Mucosa of rectum (tissue), 2 donors: ENCODE measurements around the gene STMN3.
"Not testable (repeated sequence)": the region's sequence is repeated elsewhere in the genome, so short reads cannot be mapped to it uniquely, and the experiment has no call there.

Experiments used
- H3K27ac ChIP-seq, 2 donors: one replicate each; pipeline ENCODE4 v1.7.0; 2013; ENCODE audit warnings: inconsistent platforms in 2 of 2, low read depth in 2 of 2, low read length in 2 of 2
- H3K27me3 ChIP-seq, 2 donors: one replicate each; pipeline ENCODE4 v1.7.0; 2013; ENCODE audit warnings: low read length in 2 of 2; ENCODE audit not compliant: control insufficient read depth in 2 of 2, insufficient read depth in 2 of 2
- H3K36me3 ChIP-seq, 2 donors: one replicate each; pipeline ENCODE4 v1.7.0; 2013; ENCODE audit warnings: low read length in 2 of 2; ENCODE audit not compliant: control insufficient read depth in 2 of 2, insufficient read depth in 2 of 2
- H3K4me1 ChIP-seq, 2 donors: one replicate each; pipeline ENCODE4 v1.7.0; 2013; ENCODE audit warnings: low read length in 2 of 2, mild to moderate bottlenecking in 1 of 2; ENCODE audit not compliant: control insufficient read depth in 2 of 2, insufficient read depth in 2 of 2
- H3K4me3 ChIP-seq, 2 donors: one replicate each; pipeline ENCODE4 v1.7.0; 2013; ENCODE audit warnings: low read length in 2 of 2
- H3K9ac ChIP-seq, 2 donors: one replicate each; pipeline ENCODE4 v1.7.0; 2013; ENCODE audit warnings: low read length in 2 of 2, low read depth in 1 of 2, mild to moderate bottlenecking in 1 of 2
- H3K9me3 ChIP-seq, 2 donors: one replicate each; pipeline ENCODE4 v1.7.0; 2013; ENCODE audit warnings: low read length in 2 of 2; ENCODE audit not compliant: control insufficient read depth in 2 of 2
- donor health status: healthy.
- donor health status: Normal muscosa, but diverticular disease.

STMN3 gene

GRCh38 chr20:63613863-63614594, 39.2 kb downstream of the STMN3 start:
- H3K9me3 ChIP-seq, H3K27ac ChIP-seq, H3K27me3 ChIP-seq, H3K4me3 ChIP-seq, H3K4me1 ChIP-seq, H3K9ac ChIP-seq: not testable (repeated sequence)
- H3K36me3 ChIP-seq = peaks cover 16 to 21% of the 10 kb centered on the region in 2 donors

- Histone ChIP-seq H3K9me3 (no peaks in the 10 kb centered on the region), H3K9ac (no peak overlapping the region), H3K27ac (no peak overlapping the region), H3K27me3 (no peaks in the 10 kb centered on the region), H3K4me3 (no peak overlapping the region), H3K36me3 (peaks cover 4 to 9% of the 10 kb centered on the region in 2 donors), H3K4me1 (no peaks in the 10 kb centered on the region)
Measured at GRCh38 chr20:63612276-63612931, 40.8 kb downstream of the STMN3 start.

GRCh38 chr20:63611646-63612045, 41.6 kb downstream of the STMN3 start:
- Histone ChIP-seq H3K36me3 (peaks cover 0 to 4% of the 10 kb centered on the region in 2 donors), H3K9me3 (no peaks in the 10 kb centered on the region), H3K27ac (no peak overlapping the region), H3K4me3 (no peak overlapping the region), H3K27me3 (no peaks in the 10 kb centered on the region), H3K4me1 (no peaks in the 10 kb centered on the region), H3K9ac (no peak overlapping the region)

- no peak overlapping the region for H3K9ac ChIP-seq
- no peaks in the 10 kb centered on the region for H3K27me3 ChIP-seq
- H3K27ac ChIP-seq = no peak overlapping the region
- H3K36me3 ChIP-seq = no peaks in the 10 kb centered on the region
- H3K4me1 ChIP-seq = no peaks in the 10 kb centered on the region
- H3K9me3 ChIP-seq = no peaks in the 10 kb centered on the region
- H3K4me3 ChIP-seq = no peak overlapping the region
Measured at GRCh38 chr20:63610581-63611435, 42.4 kb downstream of the STMN3 start.

DNA sequence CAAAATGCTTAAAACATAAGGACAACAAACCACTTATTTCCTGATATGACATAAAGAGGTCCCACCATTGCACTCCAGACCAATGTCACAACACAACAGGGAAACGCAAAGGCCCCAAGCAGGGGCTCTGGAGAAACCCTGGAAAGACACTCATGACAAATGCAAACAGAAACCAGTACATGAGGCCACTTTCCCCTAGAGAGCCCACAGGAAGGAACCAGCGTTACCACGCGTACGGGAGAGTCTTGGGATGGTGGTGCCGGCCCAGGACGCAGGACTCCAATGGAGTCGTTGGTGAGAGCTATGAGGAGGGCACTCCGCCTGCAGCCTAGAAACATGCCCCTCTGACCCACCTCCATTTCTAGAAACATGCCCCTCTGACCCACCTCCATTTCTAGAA, 46.5 kb downstream of the STMN3 start:
- H3K9me3 ChIP-seq = no peaks in the 10 kb centered on the region
- H3K27me3 ChIP-seq = no peaks in the 10 kb centered on the region
- H3K4me1 ChIP-seq = no peaks in the 10 kb centered on the region

GRCh38 chr20:63602321-63602720, 50.9 kb downstream of the STMN3 start:
- Histone ChIP-seq H3K9me3 (no peaks in the 10 kb centered on the region), H3K4me3 (no peak overlapping the region), H3K4me1 (no peaks in the 10 kb centered on the region), H3K36me3 (peaks cover 32 to 37% of the 10 kb centered on the region in 2 donors), H3K27me3 (no peaks in the 10 kb centered on the region), H3K9ac (no peak overlapping the region), H3K27ac (no peak overlapping the region)

More for the DNA sequence above, 46.5 kb downstream of the STMN3 start:
- H3K27ac ChIP-seq = no peak overlapping the region
- H3K9ac ChIP-seq = no peak overlapping the region
- no peak overlapping the region for H3K4me3 ChIP-seq
- H3K36me3 ChIP-seq = peaks cover 12 to 14% of the 10 kb centered on the region in 2 donors

DNA sequence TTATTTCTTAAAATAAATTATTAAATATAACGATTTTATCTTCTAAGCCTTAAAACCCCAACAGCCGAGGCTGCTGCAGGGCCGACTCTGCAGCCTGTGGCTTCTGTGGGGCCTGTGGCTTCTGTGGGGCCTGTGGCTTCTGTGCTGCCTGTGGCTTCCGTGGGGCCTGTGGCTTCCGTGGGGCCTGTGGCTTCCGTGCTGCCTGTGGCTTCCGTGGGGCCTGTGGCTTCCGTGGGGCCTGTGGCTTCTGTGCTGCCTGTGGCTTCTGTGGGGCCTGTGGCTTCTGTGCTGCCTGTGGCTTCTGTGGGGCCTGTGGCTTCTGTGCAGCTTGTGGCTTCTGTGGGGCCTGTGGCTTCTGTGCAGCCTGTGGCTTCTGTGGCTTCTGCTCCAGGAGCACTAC, 51.5 kb downstream of the STMN3 start:
- H3K36me3 ChIP-seq = peaks cover 32 to 42% of the 10 kb centered on the region in 2 donors
- H3K9ac ChIP-seq, H3K4me3 ChIP-seq, H3K27me3 ChIP-seq, H3K27ac ChIP-seq, H3K9me3 ChIP-seq, H3K4me1 ChIP-seq: not testable (repeated sequence)

DNA sequence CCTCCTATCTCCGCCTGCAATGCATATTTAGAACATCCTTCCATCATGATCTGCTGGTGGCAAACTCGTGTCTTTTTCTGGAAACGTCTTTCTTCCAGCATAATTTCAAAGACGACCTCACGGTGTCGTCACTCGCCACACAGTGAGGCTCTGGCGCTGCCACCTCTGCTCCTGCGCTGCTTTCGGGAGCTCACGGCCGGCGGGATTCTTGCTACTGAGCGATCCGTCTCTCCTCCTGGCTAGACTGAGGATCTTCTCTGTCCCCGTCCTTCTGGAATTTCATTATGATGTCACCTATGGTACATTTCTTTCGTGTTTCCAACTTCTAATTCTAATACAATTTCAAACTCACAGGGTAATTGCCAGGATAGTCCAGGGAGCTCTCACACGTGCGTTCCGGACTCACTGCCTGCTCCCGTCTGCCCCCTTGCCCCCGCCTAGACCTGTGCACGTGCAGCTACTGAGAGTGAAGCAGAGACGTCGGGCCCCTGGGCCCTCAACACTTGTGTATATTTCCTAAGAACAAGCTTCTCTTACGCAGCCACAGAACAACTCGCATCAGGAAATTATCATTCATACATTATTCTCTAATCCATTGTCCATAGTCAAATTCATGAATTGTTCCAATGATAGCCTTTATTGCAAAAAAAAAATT, 53.7 kb downstream of the STMN3 start:
- H3K4me3 ChIP-seq = no peak overlapping the region
- peaks cover 32 to 50% of the 10 kb centered on the region in 2 donors for H3K36me3 ChIP-seq
- no peaks in the 10 kb centered on the region for H3K9me3 ChIP-seq
- H3K27ac ChIP-seq = no peak overlapping the region
- no peaks in the 10 kb centered on the region for H3K4me1 ChIP-seq
- H3K27me3 ChIP-seq = no peaks in the 10 kb centered on the region
- no peak overlapping the region for H3K9ac ChIP-seq

DNA sequence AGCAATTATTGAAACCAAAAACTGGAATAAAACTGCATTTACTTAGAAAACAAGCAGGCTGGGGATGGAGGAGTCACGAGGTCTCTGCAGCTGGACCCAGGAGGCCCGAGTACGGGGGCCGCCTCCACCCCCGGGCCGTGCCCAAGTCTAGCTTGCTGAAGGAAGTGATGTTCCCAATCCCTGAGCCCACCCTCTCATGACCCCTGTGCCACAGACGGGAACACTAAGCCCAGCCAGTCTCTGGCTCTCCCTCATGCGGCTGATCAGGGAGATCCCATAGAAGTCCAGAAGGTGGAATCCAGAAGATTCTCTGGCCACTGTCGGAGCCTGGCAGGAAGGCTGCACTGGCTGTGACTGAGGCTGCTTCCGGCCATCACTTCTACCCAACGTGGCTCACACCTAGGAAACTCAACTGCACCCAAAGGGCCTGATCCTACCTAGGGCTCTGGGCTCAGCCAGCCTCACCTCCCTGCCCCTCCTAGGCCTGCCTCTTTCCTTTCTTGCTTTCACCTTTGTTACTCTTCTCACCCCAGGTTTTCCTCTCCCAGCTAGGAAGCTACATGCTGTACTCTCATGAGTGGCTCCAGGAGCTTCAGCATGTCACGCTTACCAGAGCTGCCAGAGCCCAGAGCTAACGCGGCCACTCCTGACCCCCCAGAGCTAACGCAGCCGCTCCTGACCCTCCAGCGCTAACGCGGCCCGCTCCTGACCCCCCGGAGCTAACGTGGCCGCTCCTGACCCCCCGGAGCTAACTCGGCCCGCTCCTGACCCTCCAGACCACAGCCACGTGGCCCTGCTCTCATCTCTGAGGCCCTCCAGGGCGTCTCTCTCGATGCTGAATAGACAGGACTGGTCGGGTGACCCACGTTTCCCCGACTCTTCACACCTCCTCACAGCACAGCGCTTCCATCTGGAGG, 54.5 kb downstream of the STMN3 start:
- no peak overlapping the region for H3K27ac ChIP-seq
- no peaks in the 10 kb centered on the region for H3K27me3 ChIP-seq
- no peaks in the 10 kb centered on the region for H3K9me3 ChIP-seq
- peaks cover 32 to 54% of the 10 kb centered on the region in 2 donors for H3K36me3 ChIP-seq
- no peak overlapping the region for H3K4me3 ChIP-seq
- H3K4me1 ChIP-seq = no peaks in the 10 kb centered on the region
- no peak overlapping the region for H3K9ac ChIP-seq
